OCI-LY7 (cell line): ENCODE measurements around the gene LYPD8. TPM values are rescaled to one million over a fixed set of nuclear protein-coding genes. Genes with fewer than 3 reads are reported as not detected.

Experiments
- BruUV-seq: library from RNA; stranded (reverse); fragments of 400-500 nt; replicated peaks from 2 replicates; lab custom pipeline; 2021; lab: Mats Ljungman, UMichigan
- CTCF ChIA-PET: fragments of 300-600 bp; sonication (Branson Sonifier 250); formaldehyde crosslinking; loops from one replicate; lab custom pipeline; 2022; ENCODE audit warnings: antibody characterized with exemption; ENCODE audit not compliant: unreplicated experiment; lab: Charles Lee
- POLR2A ChIA-PET: fragments of 300-600 bp; sonication (Branson Sonifier 250); formaldehyde crosslinking; loops from one replicate; lab custom pipeline; 2022; ENCODE audit warnings: antibody characterized with exemption; lab: Charles Lee
- DNase-seq: peaks from one replicate; pipeline ENCODE4 v3.0.0-alpha.2; 2015; ENCODE audit warnings: low spot score
- H2AFZ ChIP-seq: fragments of 200-600 bp; sonication (generic), shearing (Covaris generic); 2 replicates; pipeline ENCODE4 v1.6.1; 2014; ENCODE audit warnings: mild to moderate bottlenecking, antibody characterized with exemption, low read length, moderate library complexity
- H3K27ac ChIP-seq: fragments of 200-600 bp; sonication (generic); 2 replicates; pipeline ENCODE4 v1.5.1; 2014; ENCODE audit warnings: mixed run types, low read depth, mild to moderate bottlenecking, moderate library complexity, low read length, inconsistent platforms; ENCODE audit not compliant: poor library complexity, severe bottlenecking
- H3K36me3 ChIP-seq: fragments of 200-600 bp; sonication (generic); 2 replicates; pipeline ENCODE4 v1.6.1; 2014; ENCODE audit warnings: mild to moderate bottlenecking, antibody characterized with exemption, low read length, moderate library complexity, mixed read lengths; ENCODE audit not compliant: insufficient read depth
- H3K4me1 ChIP-seq: fragments of 200-600 bp; sonication (generic); 2 replicates; pipeline ENCODE4 v1.5.1; 2014; ENCODE audit warnings: mild to moderate bottlenecking, low read length; ENCODE audit not compliant: insufficient read depth, poor library complexity, severe bottlenecking
- H3K4me2 ChIP-seq: fragments of 200-600 bp; sonication (generic); 2 replicates; pipeline ENCODE4 v1.6.1; 2014; ENCODE audit warnings: mild to moderate bottlenecking, low read length
- H3K4me3 ChIP-seq: fragments of 200-600 bp; sonication (generic); 2 replicates; pipeline ENCODE4 v1.5.1; 2014; ENCODE audit warnings: mild to moderate bottlenecking, low read depth, low read length; ENCODE audit not compliant: poor library complexity, severe bottlenecking
- H3K79me2 ChIP-seq: fragments of 200-600 bp; sonication (generic); 2 replicates; pipeline ENCODE4 v1.6.1; 2016; ENCODE audit warnings: low read depth, mild to moderate bottlenecking, low read length, moderate library complexity, mixed read lengths; ENCODE audit not compliant: insufficient read depth
- H3K9me2 ChIP-seq: fragments of 200-600 bp; sonication (generic); 2 replicates; pipeline ENCODE4 v1.6.1; 2016; ENCODE audit warnings: mild to moderate bottlenecking, low read length, mixed read lengths; ENCODE audit not compliant: insufficient read depth
- H3K9me3 ChIP-seq: fragments of 200-600 bp; sonication (generic); 2 replicates; pipeline ENCODE4 v1.6.1; 2014; ENCODE audit warnings: mild to moderate bottlenecking, mixed run types, low read length, mixed read lengths
- H4K20me1 ChIP-seq: fragments of 200-600 bp; sonication (generic); 2 replicates; pipeline ENCODE4 v1.6.1; 2014; ENCODE audit warnings: mild to moderate bottlenecking, antibody characterized with exemption, low read length, moderate library complexity, mixed read lengths; ENCODE audit not compliant: insufficient read depth
- EZH2phosphoT487 ChIP-seq: fragments of 200-600 bp; sonication (generic); IDR thresholded peaks from 2 replicates; pipeline ENCODE4 v1.6.1; 2018; ENCODE audit warnings: low read depth, borderline replicate concordance, mild to moderate bottlenecking, mixed run types, antibody characterized with exemption, low read length, moderate library complexity, mixed read lengths
- intact Hi-C: fragments of 100-400 bp; cut with micrococcal nuclease; formaldehyde crosslinking; loops from one replicate; pipeline ENCODE4 v1.10.0; 2022; ENCODE audit not compliant: unreplicated experiment
- total RNA-seq, 2 experiments: library from RNA; depleted of rRNA in 1 of 2; stranded (reverse); fragments of >200 nt in 1 of 2; shearing (Covaris generic) in 1 of 2; gene quantifications; 2 replicates each; pipeline ENCODE4 v1.2.3, GENCODE V29; 2014 to 2022
- TF ChIP-seq, protein P1 (sequence below): fragments of 200-600 bp; sonication (generic); conservative IDR thresholded peaks from 2 replicates; pipeline ENCODE4 v1.5.1; 2014; ENCODE audit warnings: mild to moderate bottlenecking, antibody characterized with exemption, low read length, moderate library complexity, mixed read lengths

LYPD8 gene
- total RNA-seq, 2 experiments from 2014 or later: not detected

DNA sequence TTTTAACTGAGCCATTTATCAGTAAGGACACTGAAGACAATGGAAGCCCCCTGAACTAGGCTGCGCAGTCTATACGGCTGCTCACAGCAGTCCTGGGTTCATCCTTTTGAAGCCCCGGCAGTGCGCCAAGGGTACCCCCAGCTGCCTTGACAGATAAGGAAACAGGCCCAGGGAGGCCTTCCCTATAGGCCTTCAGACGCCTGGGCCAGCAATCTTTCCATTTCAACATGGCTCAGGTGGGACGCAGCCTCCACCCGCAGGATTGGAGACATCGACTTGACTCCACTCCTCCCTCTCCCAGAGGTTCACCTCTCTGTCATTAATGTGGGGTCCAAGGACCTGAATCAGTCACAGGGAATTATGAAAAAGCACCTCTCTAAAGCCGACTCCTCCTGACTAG, 2.8 kb upstream of the LYPD8 start:
- no peak overlapping the region for H3K4me3 ChIP-seq
- DNase-seq: no peak
- ChIA-PET POLR2A (no interaction called here), CTCF (no interaction called here)
- no peaks in the 10 kb centered on the region for H3K4me1 ChIP-seq
- TF ChIP-seq, protein P1, sequence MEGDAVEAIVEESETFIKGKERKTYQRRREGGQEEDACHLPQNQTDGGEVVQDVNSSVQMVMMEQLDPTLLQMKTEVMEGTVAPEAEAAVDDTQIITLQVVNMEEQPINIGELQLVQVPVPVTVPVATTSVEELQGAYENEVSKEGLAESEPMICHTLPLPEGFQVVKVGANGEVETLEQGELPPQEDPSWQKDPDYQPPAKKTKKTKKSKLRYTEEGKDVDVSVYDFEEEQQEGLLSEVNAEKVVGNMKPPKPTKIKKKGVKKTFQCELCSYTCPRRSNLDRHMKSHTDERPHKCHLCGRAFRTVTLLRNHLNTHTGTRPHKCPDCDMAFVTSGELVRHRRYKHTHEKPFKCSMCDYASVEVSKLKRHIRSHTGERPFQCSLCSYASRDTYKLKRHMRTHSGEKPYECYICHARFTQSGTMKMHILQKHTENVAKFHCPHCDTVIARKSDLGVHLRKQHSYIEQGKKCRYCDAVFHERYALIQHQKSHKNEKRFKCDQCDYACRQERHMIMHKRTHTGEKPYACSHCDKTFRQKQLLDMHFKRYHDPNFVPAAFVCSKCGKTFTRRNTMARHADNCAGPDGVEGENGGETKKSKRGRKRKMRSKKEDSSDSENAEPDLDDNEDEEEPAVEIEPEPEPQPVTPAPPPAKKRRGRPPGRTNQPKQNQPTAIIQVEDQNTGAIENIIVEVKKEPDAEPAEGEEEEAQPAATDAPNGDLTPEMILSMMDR: no peak
- TF ChIP-seq EZH2phosphoT487: no peak
- no peak overlapping the region for H3K4me2 ChIP-seq
- intact Hi-C loops: no loop called here
- no peaks in the 10 kb centered on the region for H4K20me1 ChIP-seq
- BruUV-seq: no TSS peak
- no peak overlapping the region for H2AFZ ChIP-seq
- H3K9me3 ChIP-seq: peaks cover 9% of the 10 kb centered on the region
- no peak overlapping the region for H3K27ac ChIP-seq
- H3K79me2 ChIP-seq: no peaks in the 10 kb centered on the region
- no peaks in the 10 kb centered on the region for H3K36me3 ChIP-seq
- H3K9me2 ChIP-seq: no peaks in the 10 kb centered on the region

DNA sequence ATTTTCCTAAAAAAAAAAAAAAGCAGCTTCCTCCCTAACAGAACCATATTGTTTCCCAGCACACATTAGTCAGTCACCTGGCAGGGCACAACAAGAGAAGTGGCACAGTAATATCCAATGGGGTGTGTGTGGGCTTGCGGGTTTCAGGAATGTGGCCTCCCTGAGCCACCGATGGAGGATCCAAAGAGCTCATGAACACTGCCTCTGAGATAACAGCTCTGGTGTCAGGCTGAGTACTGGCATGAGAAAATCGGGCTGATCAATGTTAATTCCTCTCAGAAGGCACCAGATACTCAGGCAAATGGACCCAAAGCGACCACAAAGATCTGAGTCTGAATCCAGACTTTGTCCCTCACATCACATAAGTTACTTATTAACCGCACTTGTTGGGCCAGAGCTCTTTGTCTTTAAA, 2.2 kb upstream of the LYPD8 start:
- Histone ChIP-seq H3K79me2 (no peaks in the 10 kb centered on the region), H2AFZ (no peak overlapping the region), H3K4me1 (no peaks in the 10 kb centered on the region), H3K36me3 (no peaks in the 10 kb centered on the region), H4K20me1 (no peaks in the 10 kb centered on the region), H3K9me3 (peaks cover 13% of the 10 kb centered on the region), H3K4me2 (no peak overlapping the region), H3K27ac (no peak overlapping the region), H3K9me2 (no peaks in the 10 kb centered on the region), H3K4me3 (no peak overlapping the region)
- POLR2A ChIA-PET: no interaction called here
- CTCF ChIA-PET: no interaction called here
- intact Hi-C loops: no loop called here
- no TSS peak for BruUV-seq
- no peak for DNase-seq
- no peak for TF ChIP-seq EZH2phosphoT487
- TF ChIP-seq, protein P1: no peak

DNA sequence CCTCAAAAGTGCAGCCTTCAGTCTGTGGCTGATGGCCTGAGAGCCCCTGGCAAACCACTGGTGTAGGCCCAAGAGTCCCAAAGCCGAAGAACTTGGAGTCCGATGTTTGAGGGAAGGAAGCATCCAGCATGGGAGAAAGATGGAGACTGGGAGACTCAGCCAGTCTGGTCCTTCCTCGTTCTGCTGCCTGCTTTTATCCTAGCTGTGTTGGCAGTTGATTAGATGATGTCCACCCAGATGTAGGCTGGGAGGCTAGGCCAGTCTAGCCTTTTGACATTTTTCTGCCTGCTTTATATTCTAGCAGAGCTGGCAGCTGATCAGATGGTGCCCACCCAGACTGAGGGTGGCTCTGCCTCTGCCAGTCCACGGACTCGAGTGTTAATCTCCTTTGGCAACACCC, 1.1 kb upstream of the LYPD8 start:
- TF ChIP-seq, protein P1: no peak
- intact Hi-C loops: no loop called here
- no peak for DNase-seq
- H3K4me3 ChIP-seq: no peak overlapping the region
- H3K27ac ChIP-seq: no peak overlapping the region
- no peak overlapping the region for H3K4me2 ChIP-seq
- no peak overlapping the region for H2AFZ ChIP-seq
- H3K9me2 ChIP-seq: no peaks in the 10 kb centered on the region
- CTCF ChIA-PET: no interaction called here
- no peaks in the 10 kb centered on the region for H3K36me3 ChIP-seq
- no peaks in the 10 kb centered on the region for H3K4me1 ChIP-seq
- peaks cover 13% of the 10 kb centered on the region for H3K9me3 ChIP-seq
- BruUV-seq: no TSS peak
- no peaks in the 10 kb centered on the region for H4K20me1 ChIP-seq
- no peaks in the 10 kb centered on the region for H3K79me2 ChIP-seq
- POLR2A ChIA-PET: no interaction called here
